Astrocyte of the cerebellum (primary cell): Measurements from ENCODE around the gene C17orf100.

Experiments
- DNase-seq: peaks from one replicate; pipeline ENCODE4 v3.0.0-alpha.2; 2011; ENCODE audit warnings: low read depth
- H3K4me3 ChIP-seq: 2 replicates; pipeline ENCODE4 v1.5.1; 2011; ENCODE audit warnings: mild to moderate bottlenecking, low read depth, low read length, moderate library complexity
- in situ Hi-C: cut with HindIII; loops from 2 replicates; pipeline ENCODE4 v1.10.0; 2017; ENCODE audit warnings: low sequenced_read_pairs
- TF ChIP-seq, protein P1 (sequence below): IDR thresholded peaks from 2 replicates; pipeline ENCODE4 v1.5.1; 2012; ENCODE audit warnings: low read length, low read depth, moderate library complexity, mild to moderate bottlenecking; ENCODE audit errors: missing control alignments

Gene C17orf100

DNA sequence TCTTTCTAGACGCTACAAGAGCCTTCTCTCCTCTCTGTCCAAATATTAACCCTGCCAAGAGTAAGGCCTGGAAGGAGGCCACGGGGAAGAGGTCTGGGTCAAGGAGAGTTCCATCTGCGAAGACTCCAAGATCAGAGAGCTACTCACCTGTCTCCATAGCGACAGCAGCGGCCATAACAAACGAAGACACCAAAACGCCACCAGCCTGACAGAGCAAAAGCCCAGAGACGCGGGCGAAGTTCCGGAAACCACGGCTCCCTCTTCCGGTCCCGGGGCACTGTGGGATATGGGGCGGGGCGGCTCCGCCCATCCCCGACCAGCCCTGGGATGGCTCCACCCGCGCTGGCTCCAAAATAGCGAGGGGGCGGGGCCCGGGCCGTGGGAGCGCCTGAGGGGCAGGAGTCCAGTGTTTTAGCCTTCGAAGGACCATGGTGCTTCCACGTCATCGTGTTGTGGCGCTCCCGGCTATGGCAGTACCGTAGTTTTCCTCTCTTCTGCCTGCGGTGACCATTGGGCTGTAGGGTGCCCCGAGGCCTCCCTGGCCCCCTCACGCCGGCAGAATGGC lies at the start of gene C17orf100, which contains the start of gene MED31:
C17orf100 (plus strand) TSS at position 409 of the 565 bp plus-strand sequence; CDS start at position 561, 152 bp downstream.
MED31 (minus strand) TSS at position 252 of the 565 bp plus-strand sequence; CDS start at position 175, 77 bp downstream.
- in situ Hi-C loops, result no loop called here
- TF ChIP-seq, protein P1, sequence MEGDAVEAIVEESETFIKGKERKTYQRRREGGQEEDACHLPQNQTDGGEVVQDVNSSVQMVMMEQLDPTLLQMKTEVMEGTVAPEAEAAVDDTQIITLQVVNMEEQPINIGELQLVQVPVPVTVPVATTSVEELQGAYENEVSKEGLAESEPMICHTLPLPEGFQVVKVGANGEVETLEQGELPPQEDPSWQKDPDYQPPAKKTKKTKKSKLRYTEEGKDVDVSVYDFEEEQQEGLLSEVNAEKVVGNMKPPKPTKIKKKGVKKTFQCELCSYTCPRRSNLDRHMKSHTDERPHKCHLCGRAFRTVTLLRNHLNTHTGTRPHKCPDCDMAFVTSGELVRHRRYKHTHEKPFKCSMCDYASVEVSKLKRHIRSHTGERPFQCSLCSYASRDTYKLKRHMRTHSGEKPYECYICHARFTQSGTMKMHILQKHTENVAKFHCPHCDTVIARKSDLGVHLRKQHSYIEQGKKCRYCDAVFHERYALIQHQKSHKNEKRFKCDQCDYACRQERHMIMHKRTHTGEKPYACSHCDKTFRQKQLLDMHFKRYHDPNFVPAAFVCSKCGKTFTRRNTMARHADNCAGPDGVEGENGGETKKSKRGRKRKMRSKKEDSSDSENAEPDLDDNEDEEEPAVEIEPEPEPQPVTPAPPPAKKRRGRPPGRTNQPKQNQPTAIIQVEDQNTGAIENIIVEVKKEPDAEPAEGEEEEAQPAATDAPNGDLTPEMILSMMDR, result no peak
- DNase-seq, result peak; percentile 65
- peak within 1 kb of the TSS; percentile 86 for H3K4me3 ChIP-seq

DNA sequence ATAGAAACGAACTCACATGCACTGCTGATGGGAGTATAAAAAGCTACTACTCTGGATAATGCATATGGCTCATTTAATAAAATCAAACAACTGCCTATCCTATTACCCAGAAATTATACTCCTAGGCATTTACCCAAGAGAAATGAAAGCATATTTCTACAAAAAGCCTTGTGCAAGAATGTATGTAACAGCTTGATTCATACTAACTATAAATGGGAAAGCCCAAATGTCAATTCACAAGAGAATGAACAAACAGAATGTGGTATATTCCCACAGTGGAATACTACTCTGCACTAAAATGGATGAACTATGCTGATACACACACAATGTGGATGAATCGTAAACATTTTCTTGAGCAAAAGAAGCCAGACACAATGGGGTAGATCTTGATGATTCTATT lies 49.4 kb upstream of the C17orf100 start:
- in situ Hi-C loops, result no loop called here
- TF ChIP-seq, protein P1, result no peak
- no peak for DNase-seq
- H3K4me3 ChIP-seq, result no peak overlapping the region

DNA sequence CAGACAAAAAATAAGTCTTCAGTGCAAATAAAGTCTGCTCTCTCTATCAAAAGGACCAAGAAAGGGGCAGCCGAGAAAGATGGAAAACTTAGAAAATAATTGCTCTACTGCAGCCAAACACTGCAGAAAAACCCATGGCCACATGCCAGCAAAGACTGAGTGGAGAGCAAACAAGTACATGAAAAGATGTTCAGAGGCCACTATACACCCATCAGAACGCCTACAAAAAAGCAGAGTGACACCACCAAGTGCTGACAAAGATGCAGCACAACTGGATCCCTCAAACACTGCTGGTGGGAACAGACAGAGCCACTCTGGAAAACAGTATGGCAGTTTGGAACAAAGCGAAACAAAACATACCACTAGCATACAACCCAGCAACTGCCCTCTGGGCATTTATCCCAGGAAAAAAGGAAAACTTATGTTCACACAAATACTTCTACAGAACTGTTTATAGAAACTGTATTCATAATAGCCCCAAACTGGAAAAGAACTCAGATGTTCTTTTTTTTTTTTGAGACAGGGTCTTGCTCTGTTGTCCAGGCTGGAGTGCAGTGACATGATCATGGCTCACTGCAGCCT lies 47.7 kb upstream of the C17orf100 start:
- in situ Hi-C loops, result no loop called here

DNA sequence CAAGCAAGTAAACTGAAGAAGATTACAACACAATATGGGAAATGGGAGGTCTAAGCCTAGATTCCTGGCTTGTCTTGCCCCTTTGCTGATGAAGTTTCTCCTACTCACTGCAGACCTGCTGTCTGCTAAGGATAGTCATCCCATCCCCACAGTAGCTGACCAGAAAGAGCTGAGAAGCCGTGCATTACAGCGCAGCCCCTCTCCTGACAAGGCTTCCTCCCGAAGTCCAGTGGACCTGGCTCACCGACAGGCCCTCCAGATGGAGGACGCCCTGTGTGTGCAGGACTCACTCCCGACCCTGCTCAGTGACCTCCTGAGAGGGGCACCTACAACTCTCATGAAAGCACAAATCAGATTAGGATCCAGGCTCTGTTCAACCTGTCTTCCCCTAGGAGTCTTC lies 46.4 kb upstream of the C17orf100 start:
- in situ Hi-C loops, result no loop called here
- H3K4me3 ChIP-seq, result no peak overlapping the region
- TF ChIP-seq, protein P1, result no peak
- DNase-seq, result no peak

More for the DNA sequence above, 47.7 kb upstream of the C17orf100 start:
- TF ChIP-seq, protein P1, result no peak
- no peak overlapping the region for H3K4me3 ChIP-seq
- no peak for DNase-seq

DNA sequence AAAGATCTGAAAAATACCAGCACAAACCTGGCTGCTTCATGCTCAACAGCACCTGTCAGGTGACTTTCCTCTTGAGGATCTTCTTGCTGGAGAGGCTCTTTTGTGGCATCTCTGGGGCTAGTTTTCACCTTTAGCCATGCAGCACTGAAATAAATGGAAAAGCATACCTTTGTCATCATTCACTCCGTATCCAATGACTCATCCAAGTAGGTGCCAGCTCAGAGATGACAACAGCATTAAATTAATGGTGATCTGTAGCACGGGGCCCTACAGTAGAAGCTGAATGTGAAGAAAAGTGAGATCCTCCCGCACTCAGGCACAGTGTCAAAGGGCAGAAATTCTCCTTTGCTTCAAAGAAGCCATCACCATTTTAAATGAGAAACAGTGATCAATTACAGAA lies 43.2 kb upstream of the C17orf100 start:
- in situ Hi-C loops, result no loop called here

DNA sequence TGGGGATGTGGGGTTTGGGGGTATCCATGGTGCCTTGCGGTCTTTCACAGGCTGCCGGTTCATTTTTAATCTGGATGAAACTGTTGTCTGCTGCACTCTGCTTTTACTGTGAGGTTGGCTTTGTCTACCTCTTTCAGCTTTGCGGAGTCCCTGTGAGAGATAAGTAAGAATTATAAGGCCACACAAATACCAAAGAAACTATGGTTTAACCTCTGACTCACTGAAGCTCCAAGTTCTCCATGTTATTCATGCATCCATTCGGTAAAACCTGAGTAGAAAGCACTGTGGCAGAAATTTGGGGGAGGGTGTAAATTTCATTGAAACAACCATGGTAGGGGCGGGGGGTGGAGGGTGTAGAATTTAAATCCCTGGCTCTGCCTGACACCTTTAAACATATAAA lies 41.6 kb upstream of the C17orf100 start:
- DNase-seq, result no peak
- in situ Hi-C loops, result no loop called here
- H3K4me3 ChIP-seq, result no peak overlapping the region
- TF ChIP-seq, protein P1, result no peak

More for the DNA sequence above, 43.2 kb upstream of the C17orf100 start:
- DNase-seq, result no peak
- TF ChIP-seq, protein P1, result no peak
- H3K4me3 ChIP-seq, result no peak overlapping the region
